ENCODE data around the gene CNTN4.

GRCh38 chr3:2706144-2706835, 607.6 kb downstream of the CNTN4 start:
- TF ChIP-seq CTCF (IDR thresholded peaks at IDR 0.05) (no peak), POLR2A (IDR thresholded peaks at IDR 0.05) (no peak)

All from right lobe of liver (tissue), 4 donors.